ENCODE results near the gene TMEM53.

DNA sequence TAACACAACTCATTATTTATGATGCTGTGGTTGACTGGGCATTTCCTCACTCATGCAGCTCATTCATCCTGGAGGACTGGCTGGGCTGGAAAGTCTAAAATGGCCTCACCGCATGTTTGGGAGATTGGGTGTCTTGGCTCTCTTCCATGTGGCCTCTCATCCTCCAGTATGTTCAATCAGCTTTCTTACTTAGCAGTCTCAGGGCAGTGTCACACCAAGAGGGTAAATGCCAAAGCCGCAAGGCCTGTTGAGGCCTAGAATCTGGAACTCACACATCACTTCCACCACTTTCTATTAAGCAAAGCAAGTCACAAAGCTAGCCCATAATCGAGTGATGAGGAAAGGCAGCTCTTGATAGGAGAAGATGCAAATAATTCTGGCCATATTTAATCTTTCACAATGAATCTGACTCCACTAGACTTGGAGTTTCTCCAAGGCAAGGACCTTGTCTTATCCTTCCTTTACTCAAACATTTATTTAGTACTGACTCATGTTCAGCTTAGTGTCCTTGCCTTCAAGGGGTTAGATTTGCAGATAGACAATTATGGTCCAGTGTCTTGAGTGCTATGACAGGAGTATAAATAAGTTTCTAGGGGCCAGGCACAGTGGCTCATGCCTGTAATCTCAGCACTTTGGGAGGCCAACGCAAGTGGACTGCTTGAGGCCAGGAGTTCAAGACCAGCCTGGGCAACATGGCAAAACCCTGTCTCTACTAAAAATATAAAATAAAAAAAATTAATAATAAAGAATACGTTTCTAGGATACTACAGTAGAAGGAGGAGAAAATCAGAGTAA is 45.1 kb downstream of the TMEM53 start:
- TF ChIP-seq CTCF (IDR thresholded peaks at IDR 0.05) (no peak), POLR2A (IDR thresholded peaks at IDR 0.05) (no peak)

All from thyroid gland (tissue), 4 donors.